SU-DHL-6 (cell line): Measurements from ENCODE around the gene MAP1S.

Source experiments
- H2AFZ ChIP-seq: fragments of 200-600 bp; sonication (generic); 2 replicates; pipeline ENCODE4 v1.6.1; 2014; ENCODE audit warnings: low read depth, mild to moderate bottlenecking, moderate library complexity, mixed read lengths, antibody characterized with exemption, low read length; ENCODE audit not compliant: severe bottlenecking
- H3F3A ChIP-seq: fragments of 200-600 bp; shearing (Covaris generic); 2 replicates; pipeline ENCODE4 v1.6.0; 2016; ENCODE audit warnings: antibody characterized with exemption, mild to moderate bottlenecking; ENCODE audit not compliant: insufficient read depth
- H3K27ac ChIP-seq: fragments of 200-600 bp; sonication (generic); 2 replicates; pipeline ENCODE4 v1.5.1; 2016; ENCODE audit warnings: low read depth, mild to moderate bottlenecking, low read length, moderate library complexity, mixed read lengths
- H3K27me3 ChIP-seq: fragments of 200-600 bp; sonication (generic), shearing (Covaris generic); 2 replicates; pipeline ENCODE4 v1.6.0; 2014; ENCODE audit warnings: mild to moderate bottlenecking, low read length
- H3K36me3 ChIP-seq: fragments of 200-600 bp; sonication (generic); 2 replicates; pipeline ENCODE4 v1.6.1; 2014; ENCODE audit warnings: mild to moderate bottlenecking, low read length, mixed read lengths
- H3K4me2 ChIP-seq: fragments of 300-600, 200-600 bp; shearing (Covaris generic), sonication (generic); 2 replicates; pipeline ENCODE4 v1.6.0; 2014; ENCODE audit warnings: low read length, low read depth, mild to moderate bottlenecking; ENCODE audit not compliant: poor library complexity, severe bottlenecking
- H3K4me3 ChIP-seq: fragments of 200-600 bp; sonication (generic); 2 replicates; pipeline ENCODE4 v1.5.1; 2014; ENCODE audit warnings: antibody characterized with exemption, low read length, mild to moderate bottlenecking, mixed read lengths; ENCODE audit not compliant: insufficient read depth, poor library complexity, severe bottlenecking
- H3K79me2 ChIP-seq: fragments of 200-600 bp; sonication (generic); 2 replicates; pipeline ENCODE4 v1.6.1; 2014; ENCODE audit warnings: mild to moderate bottlenecking, low read length, moderate library complexity; ENCODE audit not compliant: insufficient read depth
- H3K9ac ChIP-seq: fragments of 200-600 bp; sonication (generic); 2 replicates; pipeline ENCODE4 v1.7.0; 2014; ENCODE audit warnings: mild to moderate bottlenecking, low read length
- H3K9me2 ChIP-seq: fragments of 200-600 bp; sonication (generic); replicated peaks from 2 replicates; pipeline ENCODE4 v1.6.1; 2014; ENCODE audit warnings: low read length; ENCODE audit not compliant: insufficient read depth
- H3K9me3 ChIP-seq: fragments of 200-600 bp; sonication (generic); 2 replicates; pipeline ENCODE4 v1.6.1; 2014; ENCODE audit warnings: low read length, mixed read lengths; ENCODE audit not compliant: insufficient read depth
- H4K20me1 ChIP-seq: fragments of 200-600 bp; sonication (generic); 2 replicates; pipeline ENCODE4 v1.6.1; 2014; ENCODE audit warnings: low read depth, mild to moderate bottlenecking, antibody characterized with exemption, low read length, moderate library complexity, mixed read lengths
- CTCF ChIP-seq: fragments of 200-600 bp; sonication (generic); IDR thresholded peaks from one replicate; pipeline ENCODE4 v1.5.1; 2017; ENCODE audit warnings: antibody characterized with exemption, mild to moderate bottlenecking, low read length, moderate library complexity; ENCODE audit not compliant: insufficient read depth, poor library complexity, severe bottlenecking
- EZH2phosphoT487 ChIP-seq: fragments of 200-600 bp; sonication (generic), shearing (Covaris generic); conservative IDR thresholded peaks from 2 replicates; pipeline ENCODE4 v1.6.1; 2018; ENCODE audit warnings: mild to moderate bottlenecking, antibody characterized with exemption, low read length, moderate library complexity, mixed read lengths

The MAP1S gene

GRCh38 chr19:17734146-17734545 lies 14.9 kb downstream of the MAP1S start:
- Histone ChIP-seq H2AFZ (no peak overlapping the region), H3K4me3 (no peak overlapping the region), H3K27me3 (no peaks in the 10 kb centered on the region), H3K79me2 (peaks cover 8% of the 10 kb centered on the region), H3K9ac (no peak overlapping the region), H3K36me3 (peaks cover 3% of the 10 kb centered on the region; the same call in 1 of the 2 replicates), H3K9me3 (no peaks in the 10 kb centered on the region), H3F3A (0 out of 2 replicates have a peak, but pooled peaks cover 3% of the 10 kb centered on the region), H3K4me2 (no peak overlapping the region), H3K27ac (no peak overlapping the region), H3K9me2 (no peaks in the 10 kb centered on the region), H4K20me1 (no peaks in the 10 kb centered on the region)
- no peak for TF ChIP-seq EZH2phosphoT487
- TF ChIP-seq CTCF = no peak

DNA sequence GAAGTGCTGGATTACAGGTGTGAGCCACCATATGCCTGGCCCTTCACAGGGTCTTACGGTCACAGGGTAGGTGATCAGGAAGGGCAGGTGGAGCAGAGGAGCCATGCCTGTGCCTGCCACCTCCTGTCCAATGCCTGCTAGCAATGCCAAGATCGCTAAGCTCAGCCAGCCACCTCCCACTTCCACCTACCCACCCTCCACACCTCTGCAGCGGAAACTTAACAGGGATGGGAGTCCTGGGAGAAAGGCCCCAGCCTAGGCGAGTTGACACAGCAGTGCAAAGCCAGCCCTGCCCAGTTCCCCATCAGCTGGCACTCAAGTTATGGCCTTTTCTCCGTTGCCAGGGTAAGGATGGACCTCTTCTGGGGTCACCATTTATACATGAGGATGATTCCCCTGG lies 16.1 kb downstream of the MAP1S start:
- no peaks in the 10 kb centered on the region for H3K9me2 ChIP-seq
- peaks cover 8% of the 10 kb centered on the region for H3K79me2 ChIP-seq
- TF ChIP-seq CTCF = no peak
- TF ChIP-seq EZH2phosphoT487 = no peak
- H3K27me3 ChIP-seq = no peaks in the 10 kb centered on the region
- H3K4me3 ChIP-seq = no peak overlapping the region
- H4K20me1 ChIP-seq = no peaks in the 10 kb centered on the region
- H3K9me3 ChIP-seq = no peaks in the 10 kb centered on the region
- no peak overlapping the region for H3K9ac ChIP-seq
- 0 out of 2 replicates have a peak, but pooled peaks cover 3% of the 10 kb centered on the region for H3F3A ChIP-seq
- H3K4me2 ChIP-seq = no peak overlapping the region
- H3K36me3 ChIP-seq = peaks cover 3% of the 10 kb centered on the region; the same call in 1 of the 2 replicates
- no peak overlapping the region for H3K27ac ChIP-seq
- no peak overlapping the region for H2AFZ ChIP-seq

DNA sequence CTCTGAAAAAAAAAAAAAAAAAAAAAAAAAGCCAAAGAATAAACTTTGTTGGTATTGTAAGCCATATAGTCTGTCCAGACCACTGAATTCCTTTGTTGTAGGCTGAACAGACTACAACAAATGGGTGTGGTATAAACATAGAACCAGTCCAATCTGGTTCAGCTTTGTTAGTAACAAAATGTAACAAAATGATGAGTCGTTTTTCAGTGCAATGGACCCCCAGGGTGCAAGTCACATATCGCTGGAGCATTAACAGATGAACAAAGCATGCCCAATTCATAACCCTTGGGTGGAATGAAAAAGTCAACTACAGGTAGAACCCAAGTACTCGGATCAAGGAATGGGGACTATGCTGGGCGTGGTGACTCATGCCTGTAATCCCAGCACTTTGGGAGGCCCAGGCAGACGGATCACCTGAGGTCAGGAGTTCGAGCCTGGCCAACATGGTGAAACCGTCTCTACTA lies 18.4 kb downstream of the MAP1S start:
- peaks cover 1% of the 10 kb centered on the region; the same call in 1 of the 2 replicates for H3K79me2 ChIP-seq
- H3K36me3 ChIP-seq = no peaks in the 10 kb centered on the region
- H4K20me1 ChIP-seq = no peaks in the 10 kb centered on the region
- H3K9me3 ChIP-seq = no peaks in the 10 kb centered on the region
- H3F3A ChIP-seq = 0 out of 2 replicates have a peak, but pooled peaks cover 3% of the 10 kb centered on the region
- H3K9ac ChIP-seq = no peak overlapping the region
- H3K9me2 ChIP-seq = no peaks in the 10 kb centered on the region
- H3K4me2 ChIP-seq = no peak overlapping the region
- TF ChIP-seq CTCF = no peak
- no peak for TF ChIP-seq EZH2phosphoT487
- no peak overlapping the region for H3K27ac ChIP-seq
- no peaks in the 10 kb centered on the region for H3K27me3 ChIP-seq
- no peak overlapping the region for H3K4me3 ChIP-seq
- no peak overlapping the region for H2AFZ ChIP-seq
